ENCODE measurements around the gene LRRC4.

GRCh38 chr7:128073671-128074310 lies 42.6 kb upstream of the LRRC4 start:
- TF ChIP-seq CTCF (tag by site-specific recombination; IDR thresholded peaks at IDR 0.05) (no peak), TCF7L2 (IDR thresholded peaks at IDR 0.05; ENCODE audit: borderline replicate concordance, low read depth, low read length) (no peak), ZBTB1 (tag by site-specific recombination; IDR thresholded peaks at IDR 0.05) (no peak), ZNF521 (tag by site-specific recombination; IDR thresholded peaks at IDR 0.05) (no peak), BCL11B (tag by site-specific recombination; IDR thresholded peaks at IDR 0.05; ENCODE audit: low read depth) (no peak), ZNF280C (tag by site-specific recombination; IDR thresholded peaks at IDR 0.05) (no peak), ZBTB8A (tag by site-specific recombination; IDR thresholded peaks at IDR 0.05) (no peak), ZNF423 (tag by site-specific recombination; IDR thresholded peaks at IDR 0.05) (no peak), ZNF366 (tag by site-specific recombination; conservative IDR thresholded peaks at IDR 0.05) (no peak), ZNF274 (IDR thresholded peaks at IDR 0.05; ENCODE audit: low read length) (no peak), ZNF274 (tag by site-specific recombination; IDR thresholded peaks at IDR 0.05; ENCODE audit: borderline replicate concordance) (no peak), SCRT1 (tag by site-specific recombination; IDR thresholded peaks at IDR 0.05; ENCODE audit: borderline replicate concordance) (no peak), ZBTB6 (tag by site-specific recombination; IDR thresholded peaks at IDR 0.05) (no peak), ZNF175 (tag by site-specific recombination; IDR thresholded peaks at IDR 0.05) (no peak)
- TF ChIP-seq, protein P1, sequence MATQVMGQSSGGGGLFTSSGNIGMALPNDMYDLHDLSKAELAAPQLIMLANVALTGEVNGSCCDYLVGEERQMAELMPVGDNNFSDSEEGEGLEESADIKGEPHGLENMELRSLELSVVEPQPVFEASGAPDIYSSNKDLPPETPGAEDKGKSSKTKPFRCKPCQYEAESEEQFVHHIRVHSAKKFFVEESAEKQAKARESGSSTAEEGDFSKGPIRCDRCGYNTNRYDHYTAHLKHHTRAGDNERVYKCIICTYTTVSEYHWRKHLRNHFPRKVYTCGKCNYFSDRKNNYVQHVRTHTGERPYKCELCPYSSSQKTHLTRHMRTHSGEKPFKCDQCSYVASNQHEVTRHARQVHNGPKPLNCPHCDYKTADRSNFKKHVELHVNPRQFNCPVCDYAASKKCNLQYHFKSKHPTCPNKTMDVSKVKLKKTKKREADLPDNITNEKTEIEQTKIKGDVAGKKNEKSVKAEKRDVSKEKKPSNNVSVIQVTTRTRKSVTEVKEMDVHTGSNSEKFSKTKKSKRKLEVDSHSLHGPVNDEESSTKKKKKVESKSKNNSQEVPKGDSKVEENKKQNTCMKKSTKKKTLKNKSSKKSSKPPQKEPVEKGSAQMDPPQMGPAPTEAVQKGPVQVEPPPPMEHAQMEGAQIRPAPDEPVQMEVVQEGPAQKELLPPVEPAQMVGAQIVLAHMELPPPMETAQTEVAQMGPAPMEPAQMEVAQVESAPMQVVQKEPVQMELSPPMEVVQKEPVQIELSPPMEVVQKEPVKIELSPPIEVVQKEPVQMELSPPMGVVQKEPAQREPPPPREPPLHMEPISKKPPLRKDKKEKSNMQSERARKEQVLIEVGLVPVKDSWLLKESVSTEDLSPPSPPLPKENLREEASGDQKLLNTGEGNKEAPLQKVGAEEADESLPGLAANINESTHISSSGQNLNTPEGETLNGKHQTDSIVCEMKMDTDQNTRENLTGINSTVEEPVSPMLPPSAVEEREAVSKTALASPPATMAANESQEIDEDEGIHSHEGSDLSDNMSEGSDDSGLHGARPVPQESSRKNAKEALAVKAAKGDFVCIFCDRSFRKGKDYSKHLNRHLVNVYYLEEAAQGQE (tag by site-specific recombination; IDR thresholded peaks at IDR 0.05), result no peak

All from HEK293 (cell line).